BE2C (cell line): ENCODE measurements around the gene LIMCH1.

Experiments used
- DNase-seq: peaks from one replicate; pipeline ENCODE4 v3.0.0-alpha.2; 2020
- H3K27me3 ChIP-seq: fragments of 250-450 bp; sonication (Bioruptor Pico); 2 replicates; pipeline ENCODE4 v1.5.1; 2020; ENCODE audit warnings: mild to moderate bottlenecking
- H3K36me3 ChIP-seq: fragments of 250-450 bp; sonication (Bioruptor Pico); 2 replicates; pipeline ENCODE4 v1.5.1; 2020; ENCODE audit warnings: mild to moderate bottlenecking
- H3K4me1 ChIP-seq: fragments of 250-450 bp; sonication (Bioruptor Pico); 2 replicates; pipeline ENCODE4 v1.5.1; 2020
- H3K4me3 ChIP-seq: 2 replicates; pipeline ENCODE4 v1.5.1; 2011; ENCODE audit warnings: low read depth, low read length
- H3K9me3 ChIP-seq: fragments of 250-450 bp; sonication (Bioruptor Pico); 2 replicates; pipeline ENCODE4 v1.5.1; 2020
- CTCF ChIP-seq: IDR thresholded peaks from 2 replicates; pipeline ENCODE4 v1.5.1; 2012; ENCODE audit warnings: mild to moderate bottlenecking, low read depth, low read length

The LIMCH1 gene

GRCh38 chr4:41512596-41512995 lies 25.4 kb upstream of the LIMCH1 start:
- Histone ChIP-seq H3K4me1 (peaks cover 18% of the 10 kb centered on the region), H3K9me3 (no peaks in the 10 kb centered on the region), H3K36me3 (peaks cover 20% of the 10 kb centered on the region), H3K27me3 (no peaks in the 10 kb centered on the region), H3K4me3 (no peak overlapping the region)
- no peak for TF ChIP-seq CTCF
- DNase-seq = no peak

- no peak for TF ChIP-seq CTCF
- peaks cover 14% of the 10 kb centered on the region for H3K36me3 ChIP-seq
- no peak overlapping the region for H3K4me3 ChIP-seq
- H3K4me1 ChIP-seq = peaks cover 14% of the 10 kb centered on the region
- no peak for DNase-seq
- no peaks in the 10 kb centered on the region for H3K9me3 ChIP-seq
- H3K27me3 ChIP-seq = no peaks in the 10 kb centered on the region
These were observed 23.8 kb upstream of the LIMCH1 start for GRCh38 chr4:41514169-41514568.

- TF ChIP-seq CTCF = no peak
- no peaks in the 10 kb centered on the region for H3K27me3 ChIP-seq
- H3K4me1 ChIP-seq = peaks cover 12% of the 10 kb centered on the region
- H3K9me3 ChIP-seq = no peaks in the 10 kb centered on the region
- no peak overlapping the region for H3K4me3 ChIP-seq
- no peak for DNase-seq
- H3K36me3 ChIP-seq = peaks cover 14% of the 10 kb centered on the region
These were observed 23.0 kb upstream of the LIMCH1 start for GRCh38 chr4:41514766-41515481.

GRCh38 chr4:41517121-41517520 lies 20.8 kb upstream of the LIMCH1 start:
- peaks cover 7% of the 10 kb centered on the region for H3K36me3 ChIP-seq
- H3K4me1 ChIP-seq = peaks cover 12% of the 10 kb centered on the region
- no peaks in the 10 kb centered on the region for H3K27me3 ChIP-seq
- no peak overlapping the region for H3K4me3 ChIP-seq
- DNase-seq = no peak
- no peaks in the 10 kb centered on the region for H3K9me3 ChIP-seq
- TF ChIP-seq CTCF = no peak

- Histone ChIP-seq H3K27me3 (no peaks in the 10 kb centered on the region), H3K36me3 (peaks cover 6% of the 10 kb centered on the region), H3K4me3 (no peak overlapping the region), H3K4me1 (peaks cover 12% of the 10 kb centered on the region), H3K9me3 (no peaks in the 10 kb centered on the region)
- no peak for TF ChIP-seq CTCF
- DNase-seq = no peak
These were observed 20.2 kb upstream of the LIMCH1 start for GRCh38 chr4:41517747-41518146.

GRCh38 chr4:41524425-41524824 lies 13.5 kb upstream of the LIMCH1 start:
- no peak for DNase-seq
- Histone ChIP-seq H3K4me1 (peaks cover 5% of the 10 kb centered on the region; the same call in 1 of the 2 replicates), H3K4me3 (no peak overlapping the region), H3K27me3 (no peaks in the 10 kb centered on the region), H3K9me3 (no peaks in the 10 kb centered on the region), H3K36me3 (peaks cover 12% of the 10 kb centered on the region)
- no peak for TF ChIP-seq CTCF
